Heart right ventricle (tissue), 16 donors: ENCODE data around the gene PTAFR. TPM values are rescaled to one million over a fixed set of nuclear protein-coding genes. Genes with fewer than 3 reads are reported as not detected.

ENCODE experiments used
- ATAC-seq, 8 donors: fragments of 200-7000 bp; cut with Tn5 transposase; one replicate each; pipeline ENCODE4 v1.9.1; 2020; ENCODE audit warnings: mild to moderate bottlenecking in 8 of 8, moderate library complexity in 8 of 8, moderate number of reproducible peaks in 1 of 8
- DNase-seq, 2 donors: peaks; one replicate each; pipeline ENCODE4 v3.0.0-alpha.2; 2020
- H3K27ac ChIP-seq, 10 donors: fragments of 200-600 bp; sonication (generic) in 2 of 10; one replicate each; pipeline versions ENCODE4 v1.5.0 to v1.8.0; 2020 to 2022; ENCODE audit warnings: mild to moderate bottlenecking in 3 of 10
- H3K27me3 ChIP-seq, 7 donors: fragments of 200-600 bp; one replicate each; pipeline ENCODE4 v1.8.0; 2021 to 2022; ENCODE audit warnings: mild to moderate bottlenecking in 2 of 7
- H3K36me3 ChIP-seq, 9 donors: fragments of 200-600 bp; sonication (generic) in 1 of 9; one replicate each; pipeline versions ENCODE4 v1.5.0 to v1.8.0; 2020 to 2022; ENCODE audit warnings: mild to moderate bottlenecking in 2 of 9
- H3K4me1 ChIP-seq, 9 donors: fragments of 200-600 bp; sonication (generic) in 1 of 9; one replicate each; pipeline versions ENCODE4 v1.5.0 to v1.8.0; 2020 to 2022; ENCODE audit warnings: mild to moderate bottlenecking in 4 of 9
- H3K4me3 ChIP-seq, 10 donors: fragments of 200-600 bp; sonication (generic) in 2 of 10; one replicate each; pipeline versions ENCODE4 v1.5.0 to v1.8.0; 2020 to 2022; ENCODE audit warnings: mild to moderate bottlenecking in 7 of 10, moderate library complexity in 2 of 10
- H3K9me3 ChIP-seq, 11 donors: fragments of 200-600 bp in 10 of 11; sonication (generic) in 2 of 11; one replicate each; pipeline versions ENCODE4 v1.5.0 to v1.8.0; 2013 to 2022; ENCODE audit warnings: mild to moderate bottlenecking in 2 of 11, control low read depth in 1 of 11, moderate library complexity in 1 of 11
- WGBS, 2 donors: extraction: QIAGEN DNeasy Blood & Tissue Kit; methylation state at CpG; one replicate each; pipeline ENCODE4 v1.1.7; 2013; ENCODE audit warnings: inconsistent platforms in 1 of 2; 5-methylcytosine and 5-hydroxymethylcytosine counted together
- intact Hi-C, 10 donors: fragments of 100-400 bp; cut with DNase I; formaldehyde crosslinking; loops; one replicate each; pipeline versions ENCODE4 v1.11.1 to v1.14.2; 2022
- polyA plus RNA-seq, 2 donors: library from polyadenylated mRNA; stranded (reverse); fragments of 200-250 nt; gene quantifications; one replicate each; pipeline ENCODE4 v1.2.3, GENCODE V29; 2013
- total RNA-seq, 10 donors: library from RNA; stranded (reverse); fragmentation: NEBNext Ultra II Directional in 3 of 10; extraction: Animal tissue kit (Norgen Biotek cat#: 25700) in 3 of 10; gene quantifications; one replicate each; pipeline versions ENCODE4 v1.2.1 to v1.2.4, GENCODE V29; 2021 to 2023
- TF ChIP-seq, protein P1 (sequence below), 9 donors: fragments of 200-600 bp; sonication (generic) in 2 of 9; IDR thresholded peaks; one replicate each; pipeline versions ENCODE4 v1.5.0 to v1.8.0; 2021 to 2022; ENCODE audit warnings: antibody characterized with exemption in 9 of 9, mild to moderate bottlenecking in 5 of 9, moderate library complexity in 1 of 9
- donor health status: Arrhythmogenic right ventricular cardiomyopathy.
- donor health status: ischemic (EF 13 %, LVEDD 7.1; RV severe dilation, severe dysfunction).
- donor health status: healthy with polysubstance abuse.
- donor health status: DM: no; HTN: yes; CAD: no.
- donor health status: DM: no; HTN: no; CAD: no.
- donor health status: ischemic (EF 25% LVEDD 6.9; RV normal size, moderate dysfunction).
- donor health status: ischemic (EF 25% LVEDD 5.7; RV mildly dilated, moderate dysfunction).
- donor health status: healthy.
- donor health status: DM: yes; HTN: yes; CAD: no.
- donor health status: Ischemic cardiomyopathy.
- donor health status: ischemic (EF 35%, LVEDD 5.7; RV mildly dilated, moderate dysfunction).
- donor health status: nonischemic (EF 11% LVEDD 7.7; RV severe dilation, severe dysfunction).
- donor health status: DM: yes; HTN: yes; CAD: no.
- donor health status: PGD.
- donor health status: ischemic (EF 29% LVEDD 5.4; RV normal size, mild dysfunction).
- donor health status: nonischemic (EF 23%, LVEDD 6.1; RV moderate dilation, normal function).

Gene PTAFR
- total and polyA plus RNA-seq, 12 donors = 0.73 to 13.4 (median 1.4) TPM

DNA sequence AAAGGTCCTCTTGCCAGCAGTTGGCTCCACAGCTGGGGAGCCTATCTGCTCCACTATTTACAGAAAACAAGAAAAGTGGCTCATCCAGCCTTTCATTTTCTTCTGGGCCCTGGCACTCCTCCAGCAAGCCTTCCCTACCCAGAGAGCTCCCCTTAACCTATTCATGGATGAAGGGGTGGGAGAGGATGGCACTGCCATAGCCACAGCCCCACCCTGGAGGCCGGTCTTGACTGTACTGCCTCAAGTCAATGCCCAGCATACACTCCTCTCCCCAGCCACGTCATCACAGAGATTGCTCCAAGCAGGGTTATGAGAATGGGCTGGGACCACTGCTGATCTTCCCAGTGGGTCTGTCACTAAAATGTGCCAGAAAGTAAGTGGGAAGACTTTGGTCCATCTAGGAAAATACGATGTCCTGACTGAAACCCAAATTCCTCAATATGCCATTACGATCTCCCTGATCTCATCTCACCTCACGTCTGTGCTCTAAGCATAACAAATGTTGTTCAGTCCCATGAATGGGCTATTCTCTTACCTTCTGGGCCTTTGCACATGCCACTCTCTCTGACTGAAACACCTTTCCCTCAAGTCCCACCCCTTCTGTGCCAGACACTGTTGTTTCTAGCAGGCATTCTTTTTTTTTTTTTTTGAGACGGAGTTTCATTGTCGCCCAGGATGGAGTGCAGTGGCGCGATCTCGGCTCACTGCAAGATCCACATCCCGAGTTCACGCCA is 21.4 kb upstream of the PTAFR start:
- Histone ChIP-seq H3K27ac (no peak overlapping the region), H3K27me3 (no peaks in the 10 kb centered on the region), H3K9me3 (no peaks in the 10 kb centered on the region), H3K36me3 (peaks cover 0 to 53% (median 44%) of the 10 kb centered on the region in 9 donors), H3K4me3 (no peak overlapping the region), H3K4me1 (peaks cover 0 to 22% (median 12%) of the 10 kb centered on the region in 9 donors)
- TF ChIP-seq, protein P1, sequence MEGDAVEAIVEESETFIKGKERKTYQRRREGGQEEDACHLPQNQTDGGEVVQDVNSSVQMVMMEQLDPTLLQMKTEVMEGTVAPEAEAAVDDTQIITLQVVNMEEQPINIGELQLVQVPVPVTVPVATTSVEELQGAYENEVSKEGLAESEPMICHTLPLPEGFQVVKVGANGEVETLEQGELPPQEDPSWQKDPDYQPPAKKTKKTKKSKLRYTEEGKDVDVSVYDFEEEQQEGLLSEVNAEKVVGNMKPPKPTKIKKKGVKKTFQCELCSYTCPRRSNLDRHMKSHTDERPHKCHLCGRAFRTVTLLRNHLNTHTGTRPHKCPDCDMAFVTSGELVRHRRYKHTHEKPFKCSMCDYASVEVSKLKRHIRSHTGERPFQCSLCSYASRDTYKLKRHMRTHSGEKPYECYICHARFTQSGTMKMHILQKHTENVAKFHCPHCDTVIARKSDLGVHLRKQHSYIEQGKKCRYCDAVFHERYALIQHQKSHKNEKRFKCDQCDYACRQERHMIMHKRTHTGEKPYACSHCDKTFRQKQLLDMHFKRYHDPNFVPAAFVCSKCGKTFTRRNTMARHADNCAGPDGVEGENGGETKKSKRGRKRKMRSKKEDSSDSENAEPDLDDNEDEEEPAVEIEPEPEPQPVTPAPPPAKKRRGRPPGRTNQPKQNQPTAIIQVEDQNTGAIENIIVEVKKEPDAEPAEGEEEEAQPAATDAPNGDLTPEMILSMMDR (IDR thresholded peaks at IDR 0.05) = no peak
- intact Hi-C loops = loop anchor here in 2 of 10 donors (10.0 kb wide), 2 partner anchors 343 to 353 kb away; no protein-coding TSS in a partner anchor
- 94% methylated on average over 12 of the region's 12 CpGs for WGBS, 2 donors
- DNase-seq (no peak), ATAC-seq (no peak)

GRCh38 chr1:28196330-28196729 is 19.8 kb upstream of the PTAFR start:
- Histone ChIP-seq H3K9me3 (no peaks in the 10 kb centered on the region), H3K27ac (peak overlapping the region in 1 of 10 donors; percentile 36), H3K27me3 (no peaks in the 10 kb centered on the region), H3K36me3 (peaks cover 0 to 38% (median 31%) of the 10 kb centered on the region in 9 donors), H3K4me3 (no peak overlapping the region), H3K4me1 (peaks cover 0 to 22% (median 12%) of the 10 kb centered on the region in 9 donors)
- DNase-seq = no peak
- TF ChIP-seq, protein P1 (IDR thresholded peaks at IDR 0.05) = no peak
- ATAC-seq = no peak
- 73 to 81% methylated on average over 3 of the region's 3 CpGs for WGBS, 2 donors
- intact Hi-C loops = loop anchor here in 2 of 10 donors (10.0 kb wide), 2 partner anchors 342 to 352 kb away; no protein-coding TSS in a partner anchor

DNA sequence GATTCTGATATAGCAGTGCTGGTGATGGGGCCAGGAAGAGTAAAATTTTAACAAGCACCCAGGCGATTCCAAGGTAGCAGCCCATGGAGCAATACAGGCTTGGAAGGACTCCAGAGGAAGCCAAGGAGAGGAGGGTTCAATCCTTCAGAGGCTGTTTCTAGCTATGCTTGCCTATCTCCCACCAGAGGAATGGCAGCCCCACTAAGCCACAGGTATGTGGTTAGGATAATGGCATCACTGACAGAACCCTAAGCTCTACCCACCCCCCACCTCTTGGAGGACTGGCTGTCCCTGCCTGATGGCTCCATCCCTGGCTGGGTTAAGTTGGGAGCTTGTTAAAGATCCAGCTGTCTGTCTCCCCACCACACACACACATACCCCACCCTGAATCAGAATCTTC is 19.3 kb upstream of the PTAFR start:
- no peak overlapping the region for H3K4me3 ChIP-seq
- H3K9me3 ChIP-seq = no peaks in the 10 kb centered on the region
- H3K36me3 ChIP-seq = peaks cover 0 to 33% (median 25%) of the 10 kb centered on the region in 9 donors
- H3K27ac ChIP-seq = no peak overlapping the region
- no peak for DNase-seq
- peaks cover 0 to 27% (median 12%) of the 10 kb centered on the region in 9 donors for H3K4me1 ChIP-seq
- WGBS, 2 donors = 100% methylated on average over 1 of the region's 1 CpG
- H3K27me3 ChIP-seq = no peaks in the 10 kb centered on the region
- no peak for ATAC-seq
- intact Hi-C loops = loop anchor here in 2 of 10 donors (10.0 kb wide), 2 partner anchors 341 to 351 kb away; no protein-coding TSS in a partner anchor
- TF ChIP-seq, protein P1 (IDR thresholded peaks at IDR 0.05) = no peak

- peak in 1 of 8 donors; percentile 7 for ATAC-seq
- WGBS, 2 donors = 85% methylated on average over 8 of the region's 8 CpGs
Measured at GRCh38 chr1:28194326-28195035, 18.0 kb upstream of the PTAFR start.

More at GRCh38 chr1:28194326-28195035, 18.0 kb upstream of the PTAFR start:
- peaks cover 0 to 29% (median 12%) of the 10 kb centered on the region in 9 donors for H3K4me1 ChIP-seq
- H3K9me3 ChIP-seq = no peaks in the 10 kb centered on the region
- H3K4me3 ChIP-seq = no peak overlapping the region
- intact Hi-C loops = loop anchor here in 2 of 10 donors (10.0 kb wide), 2 partner anchors 340 to 350 kb away; no protein-coding TSS in a partner anchor
- no peak for DNase-seq
- no peaks in the 10 kb centered on the region for H3K27me3 ChIP-seq
- TF ChIP-seq, protein P1 (IDR thresholded peaks at IDR 0.05) = no peak
- H3K27ac ChIP-seq = no peak overlapping the region
- peaks cover 0 to 20% (median 12%) of the 10 kb centered on the region in 9 donors for H3K36me3 ChIP-seq
